ENCODE results near the gene HNRNPLL.
"Not testable (repeated sequence)": the region's sequence is repeated elsewhere in the genome, so short reads cannot be mapped to it uniquely, and the experiment has no call there.

The HNRNPLL gene

GRCh38 chr2:38602732-38603401 is at the start of gene HNRNPLL:
Gene HNRNPLL, minus strand, starts transcription at chr2:38602928. Its CDS starts 302 bp downstream, at chr2:38602626.
- DNase-seq (ENCODE audit: low read depth in 2 of 2) = peak; percentile 86

GRCh38 chr2:38650717-38651116 is 48.0 kb upstream of the HNRNPLL start:
- DNase-seq (ENCODE audit: low read depth in 2 of 2) = no peak

- no peak for DNase-seq (ENCODE audit: low read depth in 2 of 2)
These were observed 47.3 kb upstream of the HNRNPLL start for GRCh38 chr2:38650012-38650411.

GRCh38 chr2:38649176-38649728 is 46.5 kb upstream of the HNRNPLL start:
- no peak for DNase-seq (ENCODE audit: low read depth in 2 of 2)

GRCh38 chr2:38648107-38648761 is 45.5 kb upstream of the HNRNPLL start:
- no peak for DNase-seq (ENCODE audit: low read depth in 2 of 2)

GRCh38 chr2:38643683-38644511 is 41.2 kb upstream of the HNRNPLL start:
- DNase-seq (ENCODE audit: low read depth in 2 of 2) = not testable (repeated sequence)

GRCh38 chr2:38643021-38643671 is 40.4 kb upstream of the HNRNPLL start:
- DNase-seq (ENCODE audit: low read depth in 2 of 2) = no peak

- DNase-seq (ENCODE audit: low read depth in 2 of 2) = not testable (repeated sequence)
These were observed 39.8 kb upstream of the HNRNPLL start for GRCh38 chr2:38642373-38643017.

- DNase-seq (ENCODE audit: low read depth in 2 of 2) = no peak
These were observed 33.3 kb upstream of the HNRNPLL start for GRCh38 chr2:38636069-38636468.

GRCh38 chr2:38635139-38635538 is 32.4 kb upstream of the HNRNPLL start:
- no peak for DNase-seq (ENCODE audit: low read depth in 2 of 2)

- no peak for DNase-seq (ENCODE audit: low read depth in 2 of 2)
These were observed 32.0 kb upstream of the HNRNPLL start for GRCh38 chr2:38634684-38635083.

- no peak for DNase-seq (ENCODE audit: low read depth in 2 of 2)
These were observed 31.2 kb upstream of the HNRNPLL start for GRCh38 chr2:38633895-38634294.

GRCh38 chr2:38632980-38633379 is 30.3 kb upstream of the HNRNPLL start:
- no peak for DNase-seq (ENCODE audit: low read depth in 2 of 2)

GRCh38 chr2:38631976-38632375 is 29.2 kb upstream of the HNRNPLL start:
- no peak for DNase-seq (ENCODE audit: low read depth in 2 of 2)

- no peak for DNase-seq (ENCODE audit: low read depth in 2 of 2)
These were observed 27.0 kb upstream of the HNRNPLL start for GRCh38 chr2:38629684-38630083.

- DNase-seq (ENCODE audit: low read depth in 2 of 2) = no peak
These were observed 24.7 kb upstream of the HNRNPLL start for GRCh38 chr2:38627391-38627790.

GRCh38 chr2:38626326-38627035 is 23.8 kb upstream of the HNRNPLL start:
- no peak for DNase-seq (ENCODE audit: low read depth in 2 of 2)

GRCh38 chr2:38622210-38622609 is 19.5 kb upstream of the HNRNPLL start:
- DNase-seq (ENCODE audit: low read depth in 2 of 2) = no peak

- DNase-seq (ENCODE audit: low read depth in 2 of 2) = no peak
These were observed 18.3 kb upstream of the HNRNPLL start for GRCh38 chr2:38621018-38621417.

- DNase-seq (ENCODE audit: low read depth in 2 of 2) = no peak
These were observed 17.7 kb upstream of the HNRNPLL start for GRCh38 chr2:38620282-38620977.
